GM21528 (cell line): Measurements from ENCODE around the gene BDKRB1.

ENCODE experiments used
- ATAC-seq: cut with Tn5 transposase; IDR thresholded peaks from one replicate; pipeline ENCODE4 v1.9.1; 2021; ENCODE audit warnings: mild to moderate bottlenecking, moderate library complexity; ENCODE audit not compliant: unreplicated experiment, low FRiP score

Gene BDKRB1

GRCh38 chr14:96255501-96256366 is at the start of gene BDKRB1:
Gene BDKRB1 (plus strand): TSS chr14:96256210. CDS start chr14:96263683, 7,473 bp downstream.
- ATAC-seq = no peak

- no peak for ATAC-seq
Measured at GRCh38 chr14:96206461-96206860, 49.5 kb upstream of the BDKRB1 start.

GRCh38 chr14:96207686-96208085 is 48.3 kb upstream of the BDKRB1 start:
- ATAC-seq = no peak

- ATAC-seq = no peak
Measured at GRCh38 chr14:96208739-96209138, 47.3 kb upstream of the BDKRB1 start.

GRCh38 chr14:96212140-96212539 is 43.9 kb upstream of the BDKRB1 start:
- ATAC-seq = no peak

GRCh38 chr14:96212896-96213295 is 43.1 kb upstream of the BDKRB1 start:
- ATAC-seq = no peak

- ATAC-seq = no peak
Measured at GRCh38 chr14:96213871-96214465, 42.0 kb upstream of the BDKRB1 start.

GRCh38 chr14:96214793-96215192 is 41.2 kb upstream of the BDKRB1 start:
- no peak for ATAC-seq

GRCh38 chr14:96215452-96216244 is 40.4 kb upstream of the BDKRB1 start:
- ATAC-seq = no peak

- no peak for ATAC-seq
Measured at GRCh38 chr14:96216627-96217026, 39.4 kb upstream of the BDKRB1 start.

- ATAC-seq = no peak
Measured at GRCh38 chr14:96217376-96217913, 38.6 kb upstream of the BDKRB1 start.

GRCh38 chr14:96221109-96221650 is 34.8 kb upstream of the BDKRB1 start:
- ATAC-seq = no peak

- ATAC-seq = no peak
Measured at GRCh38 chr14:96221841-96222240, 34.2 kb upstream of the BDKRB1 start.

GRCh38 chr14:96224480-96225096 is 31.4 kb upstream of the BDKRB1 start:
- no peak for ATAC-seq

GRCh38 chr14:96225213-96225612 is 30.8 kb upstream of the BDKRB1 start:
- no peak for ATAC-seq

- no peak for ATAC-seq
Measured at GRCh38 chr14:96225745-96226151, 30.3 kb upstream of the BDKRB1 start.

- ATAC-seq = no peak
Measured at GRCh38 chr14:96227428-96227827, 28.6 kb upstream of the BDKRB1 start.

GRCh38 chr14:96229315-96229714 is 26.7 kb upstream of the BDKRB1 start:
- ATAC-seq = no peak

GRCh38 chr14:96231056-96231455 is 25.0 kb upstream of the BDKRB1 start:
- ATAC-seq = no peak

GRCh38 chr14:96231526-96232130 is 24.4 kb upstream of the BDKRB1 start:
- ATAC-seq = no peak
